Dendritic cell treated with granulocyte-macrophage colony-stimulating factor and Interleukin-4, amounts not matched to agents 40 ng/mL and 50 ng/mL, for 4 days (primary cell): ENCODE data around the gene FAM222A.
"Not testable (repeated sequence)": the region's sequence is repeated elsewhere in the genome, so short reads cannot be mapped to it uniquely, and the experiment has no call there.

Experiments used
- H3K27ac Mint-ChIP-seq: one replicate; pipeline ENCODE4 v1.8.0; 2022; ENCODE audit warnings: mild to moderate bottlenecking, mixed read lengths
- H3K27me3 Mint-ChIP-seq: one replicate; pipeline ENCODE4 v1.8.0; 2022; ENCODE audit warnings: mild to moderate bottlenecking, mixed read lengths
- H3K36me3 Mint-ChIP-seq: one replicate; pipeline ENCODE4 v1.8.0; 2022; ENCODE audit warnings: low read depth, mixed read lengths
- H3K4me1 Mint-ChIP-seq: one replicate; pipeline ENCODE4 v1.8.0; 2022; ENCODE audit warnings: low read depth, mixed read lengths
- H3K4me3 Mint-ChIP-seq: one replicate; pipeline ENCODE4 v1.8.0; 2022; ENCODE audit warnings: mild to moderate bottlenecking, moderate library complexity, mixed read lengths
- H3K9me3 Mint-ChIP-seq: one replicate; pipeline ENCODE4 v1.8.0; 2022; ENCODE audit warnings: mixed read lengths
- intact Hi-C: fragments of 100-400 bp; cut with micrococcal nuclease; formaldehyde crosslinking; loops from one replicate; pipeline ENCODE4 v1.15.0; 2022

The FAM222A gene

GRCh38 chr12:109682708-109683060 is 30.9 kb upstream of the FAM222A start:
- Mint-ChIP-seq H3K27me3 (peaks cover 10% of the 10 kb centered on the region), H3K4me3 (no peak overlapping the region)

GRCh38 chr12:109683316-109683715 is 30.3 kb upstream of the FAM222A start:
- Mint-ChIP-seq H3K4me1 (peaks cover 28% of the 10 kb centered on the region), H3K9me3 (no peaks in the 10 kb centered on the region), H3K27ac (no peak overlapping the region), H3K27me3 (peaks cover 9% of the 10 kb centered on the region), H3K4me3 (no peak overlapping the region), H3K36me3 (no peaks in the 10 kb centered on the region)
- intact Hi-C loops = no loop called here

More at GRCh38 chr12:109682708-109683060, 30.9 kb upstream of the FAM222A start:
- H3K9me3 Mint-ChIP-seq = no peaks in the 10 kb centered on the region
- no peak overlapping the region for H3K27ac Mint-ChIP-seq
- peaks cover 28% of the 10 kb centered on the region for H3K4me1 Mint-ChIP-seq
- intact Hi-C loops = no loop called here
- H3K36me3 Mint-ChIP-seq = no peaks in the 10 kb centered on the region

DNA sequence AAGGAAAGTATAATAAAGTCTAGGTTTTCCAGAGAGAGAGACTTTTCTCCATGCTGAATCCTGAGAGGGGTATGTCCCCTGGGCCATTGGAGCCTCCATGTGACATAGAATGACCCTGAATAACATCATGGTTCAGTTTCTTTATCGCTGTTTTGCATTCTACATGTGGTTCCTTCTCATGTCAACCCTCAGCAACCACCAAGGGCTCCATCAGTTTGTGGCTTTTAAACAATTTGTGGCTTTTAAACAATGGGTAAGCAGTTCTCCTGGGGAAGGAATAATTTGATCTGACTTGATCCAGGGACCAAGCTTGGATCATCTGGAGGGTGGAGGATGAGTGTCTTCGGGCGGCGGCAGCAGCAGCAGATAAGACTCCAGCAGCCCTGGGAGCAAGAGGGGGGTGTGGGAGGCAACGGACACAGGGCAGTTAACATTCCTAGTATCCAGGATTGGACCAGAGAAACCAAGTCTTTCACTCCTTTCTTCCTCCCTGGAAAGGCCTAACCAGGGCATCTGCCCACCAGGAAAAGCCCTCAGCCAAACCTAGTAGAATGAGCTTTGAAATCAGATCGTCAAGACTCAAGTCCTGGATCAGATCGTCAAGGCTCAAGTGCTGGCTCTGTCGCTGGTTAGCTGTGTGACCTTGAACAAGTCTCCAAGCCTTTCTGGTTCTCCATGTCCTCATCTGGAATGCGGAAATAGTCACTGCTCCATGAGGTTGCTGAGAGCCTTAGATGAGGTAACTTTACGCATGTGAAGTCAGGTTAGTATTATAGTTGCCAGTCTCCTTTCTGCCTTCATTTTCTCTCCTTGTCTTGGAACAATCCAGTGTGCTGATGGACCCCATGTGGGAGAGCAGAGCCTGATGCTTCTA is 27.8 kb upstream of the FAM222A start:
- H3K4me1 Mint-ChIP-seq = peaks cover 15% of the 10 kb centered on the region
- no peaks in the 10 kb centered on the region for H3K9me3 Mint-ChIP-seq
- H3K36me3 Mint-ChIP-seq = no peaks in the 10 kb centered on the region
- no peak overlapping the region for H3K4me3 Mint-ChIP-seq
- peaks cover 9% of the 10 kb centered on the region for H3K27me3 Mint-ChIP-seq
- H3K27ac Mint-ChIP-seq = no peak overlapping the region
- intact Hi-C loops = no loop called here

DNA sequence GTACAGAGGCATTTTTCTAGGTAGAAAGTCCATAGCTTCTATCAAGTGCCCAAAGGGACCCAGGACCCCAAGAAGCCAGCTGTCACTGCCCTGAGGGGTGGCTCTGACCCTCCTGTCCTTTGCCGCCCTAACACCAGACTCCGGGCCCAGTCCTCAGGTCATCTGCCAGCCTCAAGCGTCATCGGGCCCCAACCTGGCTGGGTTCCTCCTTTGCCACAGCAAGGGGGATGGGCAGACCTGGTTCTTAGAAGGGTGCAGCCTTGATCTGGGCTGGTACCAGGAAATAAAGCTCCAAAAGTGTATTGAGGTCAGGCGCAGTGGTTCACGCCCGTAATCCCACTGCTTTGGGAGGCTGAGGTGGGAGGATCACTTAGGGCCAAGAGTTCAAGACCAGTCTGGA is 27.1 kb upstream of the FAM222A start:
- no peak overlapping the region for H3K27ac Mint-ChIP-seq
- no peaks in the 10 kb centered on the region for H3K36me3 Mint-ChIP-seq
- H3K27me3 Mint-ChIP-seq = peaks cover 10% of the 10 kb centered on the region
- intact Hi-C loops = no loop called here
- no peak overlapping the region for H3K4me3 Mint-ChIP-seq
- H3K9me3 Mint-ChIP-seq = no peaks in the 10 kb centered on the region
- H3K4me1 Mint-ChIP-seq = peaks cover 12% of the 10 kb centered on the region

DNA sequence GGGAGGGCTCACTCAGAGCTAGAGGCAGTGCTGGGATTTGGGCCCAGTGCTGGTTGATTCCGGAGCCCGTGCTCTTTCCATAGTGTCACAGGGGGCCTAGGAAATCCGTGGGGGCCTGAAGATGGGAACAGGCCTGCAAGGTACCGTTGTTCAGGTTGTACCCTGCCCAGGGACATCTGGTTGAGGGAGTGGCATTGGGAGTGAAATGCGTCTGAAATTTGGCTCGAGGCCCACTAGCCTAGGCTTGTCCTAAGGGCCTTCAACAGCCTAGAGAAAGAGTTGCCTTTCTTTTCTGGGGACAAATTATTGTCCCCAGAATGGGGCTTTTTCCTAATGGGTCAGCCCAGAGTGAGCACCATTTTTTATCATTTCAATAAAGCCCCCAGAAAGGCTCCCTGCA is 26.4 kb upstream of the FAM222A start:
- Mint-ChIP-seq H3K36me3 (no peaks in the 10 kb centered on the region), H3K9me3 (no peaks in the 10 kb centered on the region), H3K4me3 (no peak overlapping the region), H3K27ac (no peak overlapping the region), H3K4me1 (peaks cover 4% of the 10 kb centered on the region), H3K27me3 (peaks cover 12% of the 10 kb centered on the region)
- intact Hi-C loops = no loop called here

- peaks cover 17% of the 10 kb centered on the region for H3K27me3 Mint-ChIP-seq
- H3K9me3 Mint-ChIP-seq = no peaks in the 10 kb centered on the region
- intact Hi-C loops = no loop called here
- H3K4me3 Mint-ChIP-seq = no peak overlapping the region
- H3K36me3 Mint-ChIP-seq = no peaks in the 10 kb centered on the region
- H3K27ac Mint-ChIP-seq = no peak overlapping the region
- H3K4me1 Mint-ChIP-seq = no peaks in the 10 kb centered on the region
These were observed 24.2 kb upstream of the FAM222A start for GRCh38 chr12:109689426-109689825.

DNA sequence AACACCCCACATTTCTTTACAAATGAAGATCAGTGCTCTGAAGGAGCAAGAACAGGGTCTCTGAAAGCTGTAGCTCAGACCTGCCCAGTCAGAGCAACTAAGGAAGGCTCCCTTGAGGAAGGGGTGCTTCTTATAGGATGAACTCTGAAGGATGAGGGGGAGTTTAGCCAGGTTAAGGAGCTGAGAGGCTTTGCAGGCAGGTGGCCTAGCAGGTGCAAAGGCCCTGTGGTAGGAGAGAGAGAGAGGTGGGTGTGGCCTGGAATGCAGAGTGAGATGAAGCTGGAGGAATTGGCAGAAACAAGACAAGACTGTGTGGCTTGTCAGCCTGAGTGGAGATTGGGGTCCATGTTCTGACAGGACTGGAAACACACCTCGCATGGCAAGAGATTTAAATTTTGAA is 20.5 kb upstream of the FAM222A start:
- Mint-ChIP-seq H3K27me3 (peaks cover 17% of the 10 kb centered on the region), H3K4me1 (peaks cover 8% of the 10 kb centered on the region), H3K27ac (no peak overlapping the region), H3K9me3 (no peaks in the 10 kb centered on the region), H3K4me3 (no peak overlapping the region), H3K36me3 (no peaks in the 10 kb centered on the region)
- intact Hi-C loops = no loop called here

DNA sequence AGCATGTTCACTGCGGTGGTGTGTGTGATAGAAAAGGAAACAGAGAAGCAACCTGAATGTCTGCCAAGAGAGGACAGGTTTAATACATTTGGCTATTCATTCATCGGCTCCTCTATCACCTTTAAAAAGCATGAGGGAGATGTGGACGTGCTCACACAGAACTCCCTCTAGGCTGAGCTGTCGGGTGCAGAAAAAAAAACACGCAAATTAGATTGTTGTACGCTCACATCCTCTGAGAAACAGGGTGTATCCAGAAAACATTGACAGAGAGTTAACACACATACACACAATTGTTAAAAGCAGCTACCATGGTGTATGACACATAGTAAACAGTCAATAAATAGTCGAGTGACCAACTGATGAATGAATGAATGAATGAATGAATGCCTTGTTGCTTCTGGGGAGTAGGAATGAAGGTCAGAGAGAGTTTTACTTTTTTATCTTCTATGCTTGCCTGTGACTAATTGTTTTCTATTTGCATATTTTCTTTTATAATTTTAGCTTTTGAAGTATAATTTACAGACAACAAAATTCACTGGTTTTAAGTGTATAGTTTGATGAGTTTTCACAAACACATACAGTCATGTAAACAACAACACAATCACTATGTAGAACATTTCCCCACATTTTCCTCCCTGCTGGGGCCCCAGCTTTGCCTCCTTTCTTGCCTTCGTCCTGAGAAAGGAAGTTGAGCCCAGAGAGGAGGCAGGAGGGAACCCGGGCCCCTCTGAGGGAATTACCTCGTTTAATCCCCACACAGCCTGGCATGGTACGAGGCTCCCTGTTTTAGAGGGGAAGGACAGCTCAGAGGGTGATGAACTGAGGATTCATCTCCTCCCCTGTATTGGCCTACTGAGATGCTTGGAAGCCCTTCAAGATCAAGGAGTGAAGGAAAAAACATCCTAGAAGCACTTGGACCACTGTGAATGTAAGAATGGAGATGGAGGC is 19.7 kb upstream of the FAM222A start:
- intact Hi-C loops = no loop called here
- Mint-ChIP-seq H3K36me3 (no peaks in the 10 kb centered on the region), H3K27ac (no peak overlapping the region), H3K4me3 (no peak overlapping the region), H3K27me3 (peaks cover 17% of the 10 kb centered on the region), H3K4me1 (peaks cover 8% of the 10 kb centered on the region), H3K9me3 (no peaks in the 10 kb centered on the region)

DNA sequence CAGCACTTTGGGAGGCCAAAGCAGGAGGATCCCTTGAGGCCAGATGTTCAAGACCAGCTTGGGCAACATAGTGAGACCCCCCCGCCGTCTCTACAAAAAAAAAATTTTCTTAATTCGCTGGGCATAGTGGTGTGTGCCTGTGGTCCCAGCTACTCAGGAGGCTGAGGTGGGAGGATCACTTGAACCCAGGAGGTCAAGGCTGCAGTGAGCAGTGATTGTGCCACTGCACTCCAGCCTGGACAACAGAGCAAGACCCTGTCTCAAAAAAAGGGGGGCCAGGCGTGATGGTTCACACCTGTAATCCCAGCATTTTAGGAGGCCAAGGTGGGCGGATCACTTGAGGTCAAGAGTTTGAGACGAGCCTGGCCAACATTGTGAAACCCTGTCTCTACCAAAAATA is 19.0 kb upstream of the FAM222A start:
- H3K4me3 Mint-ChIP-seq, intact Hi-C loops, H3K27ac Mint-ChIP-seq, H3K9me3 Mint-ChIP-seq, H3K36me3 Mint-ChIP-seq, H3K4me1 Mint-ChIP-seq: not testable (repeated sequence)
- H3K27me3 Mint-ChIP-seq = peaks cover 17% of the 10 kb centered on the region

DNA sequence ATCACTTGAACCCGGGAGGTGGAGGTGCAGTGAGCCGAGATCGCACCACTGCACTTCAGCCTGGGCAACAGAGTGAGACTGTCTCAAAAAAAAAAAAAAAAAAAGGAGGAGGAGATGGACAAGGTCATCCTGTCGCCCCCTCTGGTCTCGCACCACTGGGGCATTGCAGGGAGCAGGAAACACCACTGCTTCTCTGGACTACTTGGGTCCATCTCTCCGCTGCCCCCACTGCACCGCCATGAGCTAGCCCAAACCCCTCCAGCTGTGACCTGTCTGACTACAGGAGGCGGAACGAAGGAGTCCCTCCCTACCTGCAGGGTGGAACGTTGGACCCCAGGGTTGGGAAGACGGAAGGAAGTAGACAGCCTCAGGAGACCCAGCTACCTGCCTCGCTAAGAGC is 18.2 kb upstream of the FAM222A start:
- no peak overlapping the region for H3K4me3 Mint-ChIP-seq
- peaks cover 8% of the 10 kb centered on the region for H3K4me1 Mint-ChIP-seq
- H3K9me3 Mint-ChIP-seq = no peaks in the 10 kb centered on the region
- intact Hi-C loops = no loop called here
- H3K27ac Mint-ChIP-seq = no peak overlapping the region
- no peaks in the 10 kb centered on the region for H3K36me3 Mint-ChIP-seq
- peaks cover 17% of the 10 kb centered on the region for H3K27me3 Mint-ChIP-seq

GRCh38 chr12:109695961-109696461 is 17.6 kb upstream of the FAM222A start:
- no peaks in the 10 kb centered on the region for H3K9me3 Mint-ChIP-seq

GRCh38 chr12:109696485-109697269 is 16.9 kb upstream of the FAM222A start:
- H3K27ac Mint-ChIP-seq = no peak overlapping the region
- H3K9me3 Mint-ChIP-seq = no peaks in the 10 kb centered on the region
- peaks cover 15% of the 10 kb centered on the region for H3K27me3 Mint-ChIP-seq
- H3K4me3 Mint-ChIP-seq = no peak overlapping the region
- peaks cover 8% of the 10 kb centered on the region for H3K4me1 Mint-ChIP-seq
- intact Hi-C loops = no loop called here
- no peaks in the 10 kb centered on the region for H3K36me3 Mint-ChIP-seq

More at GRCh38 chr12:109695961-109696461, 17.6 kb upstream of the FAM222A start:
- Mint-ChIP-seq H3K36me3 (no peaks in the 10 kb centered on the region), H3K27ac (no peak overlapping the region), H3K4me3 (no peak overlapping the region), H3K4me1 (peaks cover 8% of the 10 kb centered on the region), H3K27me3 (peaks cover 17% of the 10 kb centered on the region)
- intact Hi-C loops = no loop called here

DNA sequence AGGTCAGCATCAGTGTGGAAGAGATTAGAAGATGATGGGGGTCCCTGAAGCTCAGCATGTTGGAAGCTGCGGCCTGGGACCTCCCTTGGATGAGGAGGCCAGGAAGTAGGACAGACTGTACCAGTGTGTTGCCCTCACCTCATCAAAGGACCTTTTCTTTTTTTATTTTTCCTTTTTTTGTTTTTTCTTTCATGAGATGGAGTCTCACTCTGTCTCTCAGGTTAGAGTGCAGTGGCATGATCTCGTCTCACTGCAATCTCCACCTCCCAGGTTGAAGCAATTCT is 16.4 kb upstream of the FAM222A start:
- peaks cover 8% of the 10 kb centered on the region for H3K4me1 Mint-ChIP-seq
- H3K4me3 Mint-ChIP-seq = no peak overlapping the region
- no peaks in the 10 kb centered on the region for H3K9me3 Mint-ChIP-seq
- no peaks in the 10 kb centered on the region for H3K36me3 Mint-ChIP-seq
- H3K27ac Mint-ChIP-seq = no peak overlapping the region
- intact Hi-C loops = no loop called here
- H3K27me3 Mint-ChIP-seq = peaks cover 16% of the 10 kb centered on the region
